ENCODE data around the gene PLA2G7.
"Not testable (repeated sequence)": the region's sequence is repeated elsewhere in the genome, so short reads cannot be mapped to it uniquely, and the experiment has no call there.

PLA2G7 gene

GRCh38 chr6:46746696-46747095, 11.5 kb upstream of the PLA2G7 start, which contains the start of gene ANKRD66:
TSS of gene ANKRD66 (plus strand) at chr6:46746933. CDS start at chr6:46751949, 5,016 bp downstream.
- DNase-seq, result no peak

GRCh38 chr6:46745973-46746372, 10.8 kb upstream of the PLA2G7 start:
- no peak for DNase-seq

- DNase-seq, result not testable (repeated sequence)
Measured at GRCh38 chr6:46744159-46744725, 9.1 kb upstream of the PLA2G7 start.

- DNase-seq, result no peak
Measured at GRCh38 chr6:46743425-46744158, 8.4 kb upstream of the PLA2G7 start.

- no peak for DNase-seq
Measured at GRCh38 chr6:46741910-46742309, 6.7 kb upstream of the PLA2G7 start.

DNA sequence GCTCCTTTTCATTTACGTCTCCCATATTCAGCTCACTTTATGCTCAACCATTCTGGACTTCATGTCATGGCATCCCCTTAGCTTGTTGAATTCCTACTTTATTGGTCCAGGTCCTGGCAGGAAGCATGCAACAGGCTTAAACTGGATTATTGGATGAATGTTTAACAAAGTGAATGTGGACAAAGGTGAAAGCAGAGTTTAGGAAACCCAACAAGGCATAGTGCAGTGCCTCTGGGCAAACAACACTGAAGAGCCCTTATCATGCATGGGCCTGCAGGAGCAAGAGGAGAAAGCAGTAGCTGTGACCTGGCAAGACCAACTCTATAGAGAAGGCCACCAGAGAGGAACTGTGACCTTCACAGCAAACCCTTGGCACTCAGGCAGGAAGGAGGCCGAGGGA, 6.3 kb upstream of the PLA2G7 start:
- DNase-seq, result no peak

DNA sequence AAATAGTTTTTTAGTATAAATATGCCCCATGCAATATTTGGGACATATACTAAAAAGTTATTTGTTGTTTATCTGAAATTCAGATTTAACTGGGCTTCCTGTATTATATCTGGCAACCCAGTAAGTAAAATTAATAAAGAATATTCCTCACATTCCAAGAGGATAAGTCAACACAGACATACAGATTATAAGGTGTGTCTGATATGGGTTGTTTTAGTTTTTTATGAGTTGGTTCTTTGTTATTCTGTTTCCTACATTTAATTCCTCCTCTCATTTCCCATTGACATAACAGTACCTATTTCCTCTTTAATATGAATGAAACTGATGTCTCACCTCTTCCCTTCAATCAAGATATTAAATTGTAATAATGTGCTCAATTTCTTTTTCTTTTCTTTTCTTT, 1.7 kb upstream of the PLA2G7 start:
- no peak for DNase-seq

DNA sequence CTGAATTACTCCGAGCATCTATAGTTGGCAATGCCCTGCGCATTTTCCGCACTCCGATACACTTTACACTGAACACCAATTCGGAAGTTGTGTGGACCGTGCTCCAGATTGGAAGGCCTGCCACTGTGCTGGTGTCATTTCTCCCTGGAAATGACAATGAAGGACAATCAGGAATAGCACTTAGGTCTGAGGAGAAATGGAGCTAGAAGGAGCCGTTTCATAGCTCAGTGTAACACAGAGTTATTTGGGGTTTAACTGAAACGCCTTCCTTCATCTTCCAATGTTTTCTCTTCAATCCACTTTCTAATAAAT, 501 bp upstream of the PLA2G7 start:
- DNase-seq, result no peak

- DNase-seq, result peak in 1 of 2 experiments; percentile 7
Measured at GRCh38 chr6:46733341-46733801, 1.8 kb downstream of the PLA2G7 start.

DNA sequence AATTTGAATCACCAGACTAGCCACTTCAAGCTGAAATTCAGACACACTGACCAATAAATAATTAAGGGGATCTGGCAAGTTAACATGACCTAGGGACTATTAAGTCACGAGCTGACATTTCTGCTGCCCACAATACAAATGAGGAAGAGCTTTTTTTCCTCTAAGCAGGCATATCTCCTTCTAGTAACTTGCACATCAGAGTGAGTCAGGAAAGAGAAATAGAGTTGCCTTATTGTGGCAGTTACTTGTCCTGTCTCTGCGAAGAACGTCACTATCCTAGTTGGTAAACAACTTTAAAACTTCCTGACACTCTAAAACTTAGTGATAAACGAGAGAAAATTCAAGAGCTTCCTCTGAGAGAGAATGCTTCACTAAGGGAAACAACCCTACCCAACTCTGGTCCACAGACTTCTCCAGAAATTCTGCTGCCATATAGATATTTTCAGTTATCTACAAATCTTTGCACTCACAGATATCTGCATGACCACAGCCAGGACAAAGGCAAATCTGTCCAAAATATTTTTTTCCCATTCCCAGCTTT, 4.2 kb downstream of the PLA2G7 start:
- no peak for DNase-seq

- DNase-seq, result no peak
Measured at GRCh38 chr6:46729787-46730326, 5.3 kb downstream of the PLA2G7 start.

- no peak for DNase-seq
Measured at GRCh38 chr6:46720401-46720800, 14.8 kb downstream of the PLA2G7 start.

- DNase-seq, result no peak
Measured at GRCh38 chr6:46719099-46719498, 16.1 kb downstream of the PLA2G7 start.

- DNase-seq, result no peak
Measured at GRCh38 chr6:46715141-46715540, 20.0 kb downstream of the PLA2G7 start.

- DNase-seq, result no peak
Measured at GRCh38 chr6:46711491-46711890, 23.7 kb downstream of the PLA2G7 start.

DNA sequence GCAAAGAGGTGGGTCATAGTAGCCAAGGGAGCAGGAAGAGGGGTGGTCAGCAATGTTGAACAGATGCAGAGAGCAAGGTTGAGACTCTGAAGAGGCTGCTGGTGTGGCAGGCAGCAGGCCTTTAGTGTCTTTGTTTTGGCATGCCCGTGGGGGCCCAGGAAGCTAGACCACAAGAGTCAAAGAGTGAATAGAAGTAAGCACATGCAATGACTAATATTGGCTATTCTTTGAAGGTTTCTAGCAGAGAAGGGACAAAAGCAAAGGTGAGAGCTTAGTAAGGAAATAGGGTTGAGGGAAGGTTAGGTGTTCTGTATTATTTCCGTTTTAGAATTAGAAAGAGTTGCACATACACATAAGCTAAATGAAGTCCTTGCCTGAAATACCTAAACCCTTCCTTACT, 28.7 kb downstream of the PLA2G7 start:
- DNase-seq, result no peak

DNA sequence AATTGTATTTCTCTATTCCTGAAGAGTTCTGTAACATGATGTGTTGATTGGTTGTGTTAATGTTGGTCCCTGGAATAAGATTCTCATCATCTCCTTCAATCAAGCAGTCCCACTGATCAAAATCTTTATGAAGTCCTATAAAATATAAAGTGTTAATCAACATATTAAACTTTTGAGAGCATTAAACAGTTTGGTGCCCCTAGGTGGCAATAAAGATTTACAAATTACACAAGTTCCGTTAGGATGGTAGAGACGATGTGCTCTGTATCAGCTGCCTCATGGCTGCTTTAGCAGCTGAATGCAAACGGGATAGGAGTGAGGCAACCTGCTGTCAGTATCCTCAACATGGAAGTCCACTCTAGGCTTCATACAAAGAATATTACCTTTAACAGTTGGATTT, 30.6 kb downstream of the PLA2G7 start:
- peak in 1 of 2 experiments; percentile 56 for DNase-seq

DNA sequence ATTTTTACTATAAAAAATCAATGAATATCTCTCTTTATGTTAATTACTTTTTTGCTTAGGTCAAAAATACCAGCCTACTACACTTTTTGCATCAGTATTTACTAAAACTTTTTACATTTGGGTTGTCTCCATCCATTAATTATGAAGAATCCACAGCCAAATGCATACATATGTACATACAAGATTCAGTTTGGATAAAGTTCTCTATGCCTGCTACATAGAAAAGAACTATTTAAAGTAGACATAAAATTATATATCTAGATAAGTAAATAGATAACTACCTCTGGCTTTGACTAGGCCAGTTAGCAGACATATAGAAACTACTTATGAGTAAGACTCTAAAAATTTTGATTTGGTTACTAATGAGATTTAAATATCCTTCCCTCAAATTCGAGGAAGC, 35.2 kb downstream of the PLA2G7 start:
- DNase-seq, result no peak

- no peak for DNase-seq
Measured at GRCh38 chr6:46690911-46691451, 44.2 kb downstream of the PLA2G7 start.

- no peak for DNase-seq
Measured at GRCh38 chr6:46690141-46690755, 44.9 kb downstream of the PLA2G7 start.

DNA sequence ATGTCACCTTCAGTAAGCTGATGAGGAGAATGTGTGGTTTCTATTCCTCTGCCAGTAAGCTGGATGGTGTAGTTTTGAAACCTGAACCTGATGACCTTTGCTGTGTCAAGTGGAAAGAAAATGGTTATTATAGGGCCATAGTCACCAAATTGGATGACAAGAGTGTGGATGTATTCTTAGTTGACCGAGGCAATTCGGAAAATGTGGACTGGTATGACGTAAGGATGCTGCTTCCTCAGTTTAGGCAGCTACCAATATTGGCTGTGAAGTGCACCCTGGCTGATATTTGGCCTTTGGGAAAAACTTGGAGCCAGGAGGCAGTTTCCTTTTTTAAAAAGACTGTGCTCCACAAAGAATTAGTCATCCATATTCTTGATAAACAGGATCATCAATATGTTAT, 45.5 kb downstream of the PLA2G7 start:
- no peak for DNase-seq

GRCh38 chr6:46688966-46689335, 46.2 kb downstream of the PLA2G7 start:
- DNase-seq, result no peak

GRCh38 chr6:46688117-46688965, 46.8 kb downstream of the PLA2G7 start:
- no peak for DNase-seq
